NCI-H510A (cell line): Measurements from ENCODE around the gene TSHZ2.
A peak's percentile ranks its signal among the peaks of the same experiment; 100 is the strongest.
"Not testable (repeated sequence)": the region's sequence is repeated elsewhere in the genome, so short reads cannot be mapped to it uniquely, and the experiment has no call there.

ENCODE experiments used
- DNase-seq: peaks from one replicate; lab custom pipeline; 2025; lab: John Stamatoyannopoulos, UW

Gene TSHZ2

DNA sequence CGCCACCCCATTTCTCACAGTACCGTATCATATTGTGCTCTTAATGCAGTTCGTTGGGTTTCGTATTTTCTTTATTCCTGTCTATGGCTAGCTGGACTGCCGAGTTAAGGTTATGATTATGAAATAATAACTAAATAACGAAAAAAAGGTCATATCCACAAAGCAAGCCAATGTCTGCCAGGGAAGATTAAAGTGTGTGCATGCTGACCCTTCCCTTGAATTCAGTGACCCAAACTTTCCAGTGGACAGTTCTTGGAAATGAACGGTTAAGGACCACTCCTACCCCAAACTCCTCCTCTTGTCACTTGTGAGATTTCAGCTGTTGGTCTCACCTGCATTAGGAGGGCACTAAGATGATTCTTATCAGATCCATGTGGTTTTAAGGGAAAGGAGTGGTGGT is 449.9 kb downstream of the TSHZ2 start:
- DNase-seq, result no peak

- no peak for DNase-seq
These were observed 451.5 kb downstream of the TSHZ2 start for GRCh38 chr20:53423587-53424146.

GRCh38 chr20:53425481-53425880 is 453.3 kb downstream of the TSHZ2 start:
- DNase-seq, result no peak

GRCh38 chr20:53425941-53426340 is 453.8 kb downstream of the TSHZ2 start:
- DNase-seq, result no peak

DNA sequence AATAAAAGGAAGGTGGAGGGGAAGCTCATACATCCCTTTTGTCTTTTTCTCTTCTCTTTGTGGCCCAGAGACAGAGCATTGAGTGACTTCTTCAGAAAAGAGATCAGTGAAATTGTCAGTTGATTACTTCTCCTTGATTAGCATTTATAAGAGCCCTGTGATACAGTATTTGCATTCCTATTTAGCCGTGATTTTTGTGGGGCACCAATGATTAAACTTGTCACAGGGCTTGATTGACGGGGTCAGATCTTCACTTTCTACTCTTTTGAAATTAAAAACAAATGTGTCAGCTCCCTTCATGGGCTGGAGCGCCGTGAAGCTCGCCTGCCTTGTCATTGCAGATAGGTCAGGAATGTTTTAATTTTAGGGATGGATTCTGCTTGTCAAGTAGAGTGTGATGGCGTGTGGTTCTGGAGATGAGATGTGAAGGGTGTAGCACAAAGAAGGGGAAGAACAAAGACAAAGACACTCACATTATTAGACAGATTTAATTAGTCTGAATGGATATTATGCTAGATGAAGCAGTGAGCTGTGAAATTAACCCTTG is 454.7 kb downstream of the TSHZ2 start:
- DNase-seq, result no peak

- DNase-seq, result no peak
These were observed 455.8 kb downstream of the TSHZ2 start for GRCh38 chr20:53427951-53428350.

DNA sequence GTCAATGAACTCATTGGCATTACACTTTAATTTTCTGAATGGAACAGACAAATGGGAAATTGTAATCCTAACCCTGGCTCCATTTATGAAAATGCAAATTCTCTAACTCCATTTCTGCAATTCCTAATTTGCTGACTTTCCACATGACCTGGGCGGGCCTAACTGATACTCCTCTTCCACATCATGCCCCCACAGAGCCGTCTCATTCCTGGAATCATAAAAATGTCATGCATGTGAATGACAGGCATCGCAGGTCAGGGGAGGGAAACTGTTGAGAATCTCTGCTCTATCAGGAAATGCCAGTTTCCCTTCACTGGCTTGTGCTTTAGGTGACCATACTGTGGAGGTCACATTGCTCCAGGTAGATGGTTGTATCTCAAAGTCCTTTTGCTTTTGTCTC is 456.4 kb downstream of the TSHZ2 start:
- DNase-seq, result no peak

- no peak for DNase-seq
These were observed 456.8 kb downstream of the TSHZ2 start for GRCh38 chr20:53428996-53429395.

DNA sequence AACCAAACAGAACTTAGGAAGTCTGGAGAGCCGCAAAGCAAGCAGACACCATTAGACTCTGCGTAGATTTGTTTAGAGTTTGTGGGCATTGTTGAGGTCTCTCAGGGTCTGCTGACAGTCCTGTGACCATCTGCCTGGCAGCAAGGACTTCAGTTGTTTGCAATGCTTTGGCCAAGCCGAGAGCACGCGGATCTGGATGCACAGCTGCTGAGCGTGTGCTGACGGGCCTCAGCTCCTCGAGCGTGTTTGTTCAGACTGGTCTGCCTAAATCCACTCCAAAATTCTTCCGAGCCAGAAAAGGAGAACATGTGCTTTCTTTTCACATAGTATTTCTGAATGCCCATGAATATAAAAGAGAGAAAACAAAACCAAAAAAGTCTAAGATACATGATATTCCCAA is 462.5 kb downstream of the TSHZ2 start:
- peak; percentile 61 for DNase-seq

- not testable (repeated sequence) for DNase-seq
These were observed 464.8 kb downstream of the TSHZ2 start for GRCh38 chr20:53436927-53437326.

DNA sequence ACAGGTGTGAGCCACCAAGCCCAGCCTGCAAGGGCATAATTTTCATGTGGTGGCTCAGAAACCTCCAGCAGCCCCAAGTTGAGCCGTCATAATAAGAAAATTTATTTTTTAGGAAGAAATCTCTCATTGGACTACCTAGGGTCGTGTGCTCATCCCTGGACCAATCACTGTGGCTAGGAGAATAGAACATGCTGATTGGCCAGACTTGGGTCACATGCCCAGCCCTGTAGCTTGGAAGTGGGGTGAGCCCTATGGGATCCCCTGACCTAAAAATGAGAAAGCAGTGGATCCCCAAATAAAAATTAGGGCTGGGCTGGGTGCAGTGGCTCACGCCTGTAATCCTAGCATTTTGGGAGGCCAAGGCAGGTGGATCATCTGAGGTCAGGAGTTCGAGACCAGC is 466.2 kb downstream of the TSHZ2 start:
- no peak for DNase-seq

GRCh38 chr20:53439046-53439445 is 466.9 kb downstream of the TSHZ2 start:
- DNase-seq, result no peak

DNA sequence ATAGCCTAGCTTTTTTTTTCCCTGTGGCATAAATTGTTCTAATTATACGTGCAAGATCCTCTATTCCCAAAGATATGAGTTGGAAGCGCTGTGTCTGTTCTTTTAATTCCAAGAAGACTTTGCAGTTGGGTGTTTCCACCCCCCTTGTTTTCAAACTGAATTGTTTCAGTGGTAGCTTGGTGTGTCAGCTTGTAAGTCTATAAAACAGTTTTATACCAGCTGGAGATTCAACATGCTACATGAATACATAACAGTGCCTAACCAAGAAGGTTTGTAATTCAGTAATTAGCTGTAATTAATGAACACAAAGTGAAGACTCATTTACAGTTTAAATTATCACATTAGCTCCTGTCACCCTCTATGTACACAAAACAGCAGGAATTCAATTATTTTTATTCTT is 467.5 kb downstream of the TSHZ2 start:
- DNase-seq, result no peak

- no peak for DNase-seq
These were observed 472.4 kb downstream of the TSHZ2 start for GRCh38 chr20:53444401-53445149.

- DNase-seq, result no peak
These were observed 473.2 kb downstream of the TSHZ2 start for GRCh38 chr20:53445321-53445731.

DNA sequence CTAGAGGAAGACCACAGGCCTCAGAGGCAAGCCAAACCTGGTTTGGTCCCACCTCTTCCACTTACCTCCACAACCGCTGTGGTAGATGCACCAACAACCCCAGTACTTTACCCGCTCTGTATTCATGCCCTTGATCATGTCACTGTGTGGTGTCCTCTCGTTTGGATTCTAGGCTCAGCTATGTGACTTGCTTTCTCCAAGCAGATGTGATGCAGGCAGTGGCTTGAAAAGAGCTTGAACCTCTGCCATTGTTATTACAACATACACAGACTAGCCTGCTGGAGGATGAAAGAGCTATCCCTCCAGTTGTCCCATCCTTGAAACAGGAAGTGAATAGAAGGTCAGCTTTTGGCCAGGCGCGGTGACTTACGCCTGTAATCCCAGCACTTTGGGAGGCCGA is 473.8 kb downstream of the TSHZ2 start:
- DNase-seq, result no peak

DNA sequence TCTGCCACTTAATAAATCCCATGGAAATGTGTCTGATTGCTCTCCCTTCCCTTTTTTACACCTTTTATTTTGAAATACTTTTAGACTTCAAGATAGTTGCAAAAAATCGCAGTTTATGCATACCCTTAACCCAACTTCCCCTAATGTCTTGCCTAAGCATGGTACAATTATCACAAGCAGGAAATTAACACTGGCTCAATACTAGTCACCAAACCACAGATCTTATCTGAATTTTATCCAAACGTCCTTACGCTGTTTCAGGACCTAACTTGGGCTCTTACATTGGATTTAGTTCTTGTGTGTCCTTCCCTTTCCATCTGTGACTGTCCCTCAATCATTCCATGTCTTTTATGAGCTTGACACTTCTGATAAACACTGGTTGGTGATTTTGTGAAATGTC is 475.2 kb downstream of the TSHZ2 start:
- no peak for DNase-seq

DNA sequence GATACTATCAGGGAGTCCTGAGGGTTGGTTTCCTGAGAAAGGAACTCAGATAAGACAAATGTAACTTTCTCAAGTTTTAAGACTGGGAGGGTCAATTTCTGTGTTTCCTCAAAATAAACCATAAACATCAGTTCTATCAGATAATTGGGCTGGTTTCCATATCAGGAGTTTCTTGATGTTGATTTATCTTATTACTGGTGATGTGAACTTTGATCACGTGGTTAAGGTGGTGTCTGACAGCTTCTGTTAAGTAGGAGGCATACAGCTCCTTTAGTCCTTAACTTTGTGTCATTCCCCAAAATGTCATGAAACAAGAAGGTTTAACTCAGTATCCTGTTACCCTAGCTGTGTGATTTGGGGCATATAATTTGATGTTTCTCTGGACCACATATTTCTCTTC is 476.3 kb downstream of the TSHZ2 start:
- DNase-seq, result no peak

DNA sequence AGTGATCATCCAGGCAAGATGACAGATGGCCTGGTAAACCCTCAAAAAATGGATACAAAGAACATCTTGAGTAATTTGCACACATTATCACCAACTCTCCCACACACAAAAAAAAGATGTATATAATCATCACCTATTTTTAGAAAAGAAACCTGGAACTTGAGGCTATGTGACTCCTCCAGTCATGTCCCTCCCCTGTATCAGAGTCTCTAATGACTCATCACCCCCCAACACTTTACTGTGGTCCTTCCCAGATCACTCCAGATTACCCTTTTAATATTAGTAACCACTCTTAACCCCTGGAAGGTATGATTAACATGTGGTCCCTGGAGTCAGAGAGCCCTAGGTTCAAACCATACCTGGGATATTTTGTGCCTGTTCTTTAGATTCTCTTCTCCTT is 476.7 kb downstream of the TSHZ2 start:
- no peak for DNase-seq

- DNase-seq, result no peak
These were observed 480.9 kb downstream of the TSHZ2 start for GRCh38 chr20:53453076-53453475.

- DNase-seq, result no peak
These were observed 482.6 kb downstream of the TSHZ2 start for GRCh38 chr20:53454675-53455276.

DNA sequence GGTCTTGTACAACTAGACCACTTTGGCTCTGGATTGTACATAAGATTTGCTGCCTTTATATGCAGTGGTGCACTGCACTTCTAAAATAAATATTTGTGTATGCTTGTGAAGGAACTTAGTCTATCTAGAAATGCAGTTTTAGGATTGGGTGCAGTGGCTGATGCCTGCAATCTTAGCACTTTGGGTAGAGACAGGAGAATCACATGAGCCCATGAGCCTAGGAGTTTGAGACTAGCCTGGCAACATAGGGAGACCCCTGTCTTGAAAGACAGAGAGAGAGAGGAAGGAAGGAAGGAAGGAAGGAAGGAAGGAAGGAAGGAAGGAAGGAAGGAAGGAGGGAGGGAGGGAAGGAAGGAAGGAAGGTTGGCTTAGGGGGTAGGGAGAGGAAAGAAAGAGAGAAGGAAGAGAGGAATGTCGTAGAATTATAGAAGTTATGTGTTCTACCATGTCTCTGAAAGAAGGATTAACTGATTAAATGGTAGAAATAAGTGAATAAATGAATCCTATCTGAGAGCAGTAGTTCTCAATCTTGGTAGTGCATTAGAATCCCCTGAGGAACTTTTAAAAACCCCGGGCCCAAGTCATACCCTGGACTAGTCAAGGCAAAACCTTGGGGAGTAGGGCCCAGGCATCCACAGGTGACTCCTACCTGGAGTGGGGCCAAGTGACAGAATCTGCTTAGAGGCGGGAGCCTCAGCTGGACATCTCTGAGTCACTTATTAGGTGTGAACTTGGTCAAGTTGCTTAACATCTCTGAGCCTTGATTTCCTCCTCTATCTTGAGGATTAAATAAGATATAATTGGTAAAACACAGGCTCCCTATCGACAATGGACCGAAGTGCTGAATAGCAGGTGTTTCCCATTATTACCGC is 491.2 kb downstream of the TSHZ2 start:
- no peak for DNase-seq
